Upper lobe of right lung (tissue), 1 donor: ENCODE data around the gene TMEM80. TPM values are rescaled to one million over a fixed set of nuclear protein-coding genes. Genes with fewer than 3 reads are reported as not detected.

Source experiments
- ATAC-seq: fragments of 200-7000 bp; cut with Tn5 transposase; one replicate; pipeline ENCODE4 v1.9.1; 2020; ENCODE audit warnings: mild to moderate bottlenecking, moderate library complexity
- DNase-seq: peaks from one replicate; pipeline ENCODE4 v3.0.0-alpha.2; 2020
- H3K27ac ChIP-seq: fragments of 200-600 bp; one replicate; pipeline ENCODE4 v1.8.0; 2022
- H3K27me3 ChIP-seq: fragments of 200-600 bp; one replicate; pipeline ENCODE4 v1.8.0; 2022; ENCODE audit warnings: mild to moderate bottlenecking
- H3K36me3 ChIP-seq: fragments of 200-600 bp; one replicate; pipeline ENCODE4 v1.8.0; 2022
- H3K4me1 ChIP-seq: fragments of 200-600 bp; one replicate; pipeline ENCODE4 v1.8.0; 2022
- H3K4me3 ChIP-seq: fragments of 200-600 bp; one replicate; pipeline ENCODE4 v1.8.0; 2022; ENCODE audit warnings: mild to moderate bottlenecking
- H3K9me3 ChIP-seq: fragments of 200-600 bp; one replicate; pipeline ENCODE4 v1.8.0; 2022
- intact Hi-C: fragments of 100-400 bp; cut with DNase I; formaldehyde crosslinking; loops from one replicate; pipeline ENCODE4 v1.11.0; 2022
- total RNA-seq: library from RNA; stranded (reverse); fragmentation: NEBNext Ultra II Directional; extraction: Animal tissue kit (Norgen Biotek cat#: 25700); gene quantifications from one replicate; pipeline ENCODE4 v1.2.1, GENCODE V29; 2021
- TF ChIP-seq, protein P1 (sequence below): fragments of 200-600 bp; IDR thresholded peaks from one replicate; pipeline ENCODE4 v1.8.0; 2022; ENCODE audit warnings: antibody characterized with exemption
- donor health status: DM: no; HTN: yes; CAD: no; lungs with severe emphysema.

The TMEM80 gene
- total RNA-seq, 1 donor from 2014 or later: 33.2 TPM

GRCh38 chr11:723120-723883, 27.7 kb downstream of the TMEM80 start:
- ATAC-seq: no peak
- no peak for DNase-seq
- Histone ChIP-seq H3K4me1 (peaks cover 26% of the 10 kb centered on the region), H3K27me3 (peaks cover 34% of the 10 kb centered on the region), H3K4me3 (no peak overlapping the region), H3K9me3 (no peaks in the 10 kb centered on the region), H3K27ac (no peak overlapping the region), H3K36me3 (no peaks in the 10 kb centered on the region)
- TF ChIP-seq, protein P1, sequence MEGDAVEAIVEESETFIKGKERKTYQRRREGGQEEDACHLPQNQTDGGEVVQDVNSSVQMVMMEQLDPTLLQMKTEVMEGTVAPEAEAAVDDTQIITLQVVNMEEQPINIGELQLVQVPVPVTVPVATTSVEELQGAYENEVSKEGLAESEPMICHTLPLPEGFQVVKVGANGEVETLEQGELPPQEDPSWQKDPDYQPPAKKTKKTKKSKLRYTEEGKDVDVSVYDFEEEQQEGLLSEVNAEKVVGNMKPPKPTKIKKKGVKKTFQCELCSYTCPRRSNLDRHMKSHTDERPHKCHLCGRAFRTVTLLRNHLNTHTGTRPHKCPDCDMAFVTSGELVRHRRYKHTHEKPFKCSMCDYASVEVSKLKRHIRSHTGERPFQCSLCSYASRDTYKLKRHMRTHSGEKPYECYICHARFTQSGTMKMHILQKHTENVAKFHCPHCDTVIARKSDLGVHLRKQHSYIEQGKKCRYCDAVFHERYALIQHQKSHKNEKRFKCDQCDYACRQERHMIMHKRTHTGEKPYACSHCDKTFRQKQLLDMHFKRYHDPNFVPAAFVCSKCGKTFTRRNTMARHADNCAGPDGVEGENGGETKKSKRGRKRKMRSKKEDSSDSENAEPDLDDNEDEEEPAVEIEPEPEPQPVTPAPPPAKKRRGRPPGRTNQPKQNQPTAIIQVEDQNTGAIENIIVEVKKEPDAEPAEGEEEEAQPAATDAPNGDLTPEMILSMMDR: peak; percentile 61
- intact Hi-C loops: loop anchor here (5.0 to 10.0 kb wide), 2 partner anchors 61 to 169 kb away; no protein-coding TSS in a partner anchor

DNA sequence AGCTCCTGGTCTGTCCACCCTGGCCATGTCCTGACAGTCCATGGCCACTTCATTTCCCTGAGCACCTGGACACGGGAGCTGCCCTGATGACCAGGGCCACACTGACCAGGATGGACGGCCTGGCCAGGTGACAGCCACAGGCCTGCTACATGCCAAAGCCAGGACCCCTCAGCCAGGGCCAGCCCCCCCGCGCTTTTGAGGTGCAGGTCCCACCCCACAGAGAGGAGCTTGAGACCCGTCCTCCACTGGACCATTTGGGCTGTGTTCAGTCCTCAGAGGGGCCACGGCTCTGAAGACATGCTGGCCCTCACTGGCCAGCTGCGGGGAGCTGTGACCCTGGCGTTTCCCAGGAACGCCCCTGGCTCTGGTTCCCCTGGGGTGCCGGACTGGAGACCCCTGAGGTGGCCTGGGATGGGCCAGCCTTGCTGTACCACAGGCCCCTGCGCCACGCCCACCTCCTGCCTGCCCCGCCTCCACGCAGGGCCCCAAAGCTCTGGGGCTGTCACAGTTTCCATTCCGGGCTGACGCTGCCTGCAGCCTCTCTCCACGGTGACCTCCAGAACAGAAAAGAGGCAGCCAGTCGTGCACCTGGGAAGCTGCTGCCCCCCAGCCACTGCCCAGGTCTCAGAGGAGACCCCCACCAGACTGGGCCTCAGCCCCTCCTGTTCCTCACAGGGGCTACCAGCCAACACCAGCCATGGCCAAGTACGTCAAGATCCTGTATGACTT, 28.6 kb downstream of the TMEM80 start:
- peaks cover 26% of the 10 kb centered on the region for H3K4me1 ChIP-seq
- H3K9me3 ChIP-seq: no peaks in the 10 kb centered on the region
- TF ChIP-seq, protein P1: no peak
- DNase-seq: no peak
- intact Hi-C loops: loop anchor here (5.0 to 10.0 kb wide), 2 partner anchors 62 to 169 kb away; no protein-coding TSS in a partner anchor
- H3K4me3 ChIP-seq: no peak overlapping the region
- no peak overlapping the region for H3K27ac ChIP-seq
- no peak for ATAC-seq
- H3K27me3 ChIP-seq: peaks cover 34% of the 10 kb centered on the region
- H3K36me3 ChIP-seq: no peaks in the 10 kb centered on the region

- peaks cover 32% of the 10 kb centered on the region for H3K27me3 ChIP-seq
- intact Hi-C loops: loop anchor here (5.0 to 10.0 kb wide), 2 partner anchors 63 to 170 kb away; no protein-coding TSS in a partner anchor
- DNase-seq (no peak), ATAC-seq (no peak)
- H3K9me3 ChIP-seq: no peaks in the 10 kb centered on the region
- no peak overlapping the region for H3K4me3 ChIP-seq
- no peak overlapping the region for H3K27ac ChIP-seq
- H3K36me3 ChIP-seq: no peaks in the 10 kb centered on the region
- TF ChIP-seq, protein P1: no peak
- peaks cover 26% of the 10 kb centered on the region for H3K4me1 ChIP-seq
These were observed 29.3 kb downstream of the TMEM80 start for GRCh38 chr11:724778-725386.

- Histone ChIP-seq H3K27ac (no peak overlapping the region), H3K36me3 (no peaks in the 10 kb centered on the region), H3K4me1 (peaks cover 25% of the 10 kb centered on the region), H3K27me3 (peaks cover 25% of the 10 kb centered on the region), H3K9me3 (no peaks in the 10 kb centered on the region), H3K4me3 (peak overlapping the region; percentile 30)
- TF ChIP-seq, protein P1: no peak
- ATAC-seq (no peak), DNase-seq (peak; percentile 65)
- intact Hi-C loops: loop anchor here (10.0 kb wide), 1 partner anchor 171 kb away; no protein-coding TSS in a partner anchor
These were observed 30.1 kb downstream of the TMEM80 start for GRCh38 chr11:725624-726202.
